Hypothalamus (tissue), 51 donors: ENCODE data around the gene MYO5B.
"Not testable (repeated sequence)": the region's sequence is repeated elsewhere in the genome, so short reads cannot be mapped to it uniquely, and the experiment has no call there.

Experiments
- DNase-seq, 51 donors: peaks; one replicate each; lab custom pipeline; 2025; lab: John Stamatoyannopoulos, UW

MYO5B gene

DNA sequence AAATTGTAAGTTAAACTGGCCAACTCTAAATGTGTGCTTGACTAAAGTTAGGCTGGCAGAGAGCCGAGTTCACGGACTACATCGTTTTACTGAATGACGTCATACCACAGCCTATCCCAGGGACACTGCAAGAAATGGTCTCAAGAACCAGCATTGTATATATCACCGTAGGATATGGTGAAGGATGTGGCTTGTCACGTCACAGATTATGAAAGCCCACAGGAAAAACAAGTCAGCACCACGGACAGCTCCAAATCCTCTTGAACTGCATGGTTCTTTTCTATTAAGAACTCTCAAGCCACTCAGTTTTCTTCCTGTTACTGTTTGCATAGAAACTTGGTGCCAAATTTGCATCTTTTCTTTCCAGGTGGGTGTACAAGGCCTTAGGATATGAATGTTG is 296.5 kb downstream of the MYO5B start:
- DNase-seq, result peak in 15 of 51 donors; percentile 1 to 48 (median 11)

- DNase-seq, result no peak
Observed at GRCh38 chr18:49894517-49895226, 300.3 kb downstream of the MYO5B start.

- no peak for DNase-seq
Observed at GRCh38 chr18:49893036-49893435, 301.9 kb downstream of the MYO5B start.

DNA sequence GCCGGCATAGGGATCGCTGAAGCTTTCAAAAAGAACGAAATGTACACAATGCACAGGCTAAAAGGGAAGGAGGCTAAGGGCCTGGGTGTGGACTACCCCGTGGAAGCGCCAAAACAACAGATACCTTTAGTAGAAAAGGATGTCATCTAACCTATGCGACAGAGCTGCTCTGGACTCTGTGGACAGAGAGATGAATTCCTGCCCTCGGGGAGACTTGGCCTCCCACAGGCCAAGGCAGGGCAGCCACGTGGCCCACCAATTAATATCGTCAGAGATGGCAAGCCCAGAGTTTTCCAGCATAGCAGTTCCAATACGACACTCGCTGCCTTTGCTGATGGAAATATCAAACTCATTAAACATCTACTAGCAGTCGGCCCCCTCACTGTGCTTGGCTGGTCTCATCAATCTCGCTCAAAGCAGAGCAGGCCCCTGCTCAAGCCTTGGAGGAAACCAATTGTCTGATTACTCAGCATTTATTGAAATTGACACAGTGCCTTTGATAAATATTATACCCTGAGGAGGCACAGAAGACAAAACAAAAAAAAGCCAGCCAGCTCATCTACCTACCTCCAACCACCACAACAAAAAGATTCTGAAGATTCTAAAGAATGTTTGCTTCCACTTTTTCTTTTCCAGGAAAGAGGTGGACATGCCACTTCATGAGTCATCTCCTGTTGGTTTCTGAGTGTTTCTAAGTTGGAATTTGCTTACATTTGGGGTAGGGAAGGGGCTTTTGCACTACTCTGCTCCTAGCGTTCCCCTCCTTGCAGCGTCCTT is 302.6 kb downstream of the MYO5B start:
- no peak for DNase-seq

DNA sequence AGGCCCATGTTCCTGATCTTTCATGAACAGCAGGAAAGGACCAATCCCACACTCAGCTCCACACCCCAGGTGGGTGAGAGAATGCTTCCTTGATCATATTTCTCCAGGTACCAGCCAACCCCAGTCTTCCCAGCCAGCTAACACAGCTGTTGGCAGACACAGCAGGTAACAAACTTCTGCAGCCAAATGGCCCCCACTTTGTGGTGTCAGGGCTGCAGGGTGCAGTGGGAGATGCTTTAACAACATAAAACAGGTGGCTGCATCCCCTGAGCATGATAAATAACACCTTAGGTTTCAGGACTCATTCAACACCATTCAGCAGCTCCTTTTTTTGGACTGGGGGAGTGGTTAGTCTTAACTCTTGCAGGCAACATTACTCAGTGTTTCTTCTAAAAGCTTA is 304.9 kb downstream of the MYO5B start:
- no peak for DNase-seq

GRCh38 chr18:49889552-49889951 is 305.4 kb downstream of the MYO5B start:
- not testable (repeated sequence) for DNase-seq

GRCh38 chr18:49886891-49887764 is 307.8 kb downstream of the MYO5B start:
- no peak for DNase-seq

GRCh38 chr18:49884959-49885358 is 310.0 kb downstream of the MYO5B start:
- DNase-seq, result no peak

DNA sequence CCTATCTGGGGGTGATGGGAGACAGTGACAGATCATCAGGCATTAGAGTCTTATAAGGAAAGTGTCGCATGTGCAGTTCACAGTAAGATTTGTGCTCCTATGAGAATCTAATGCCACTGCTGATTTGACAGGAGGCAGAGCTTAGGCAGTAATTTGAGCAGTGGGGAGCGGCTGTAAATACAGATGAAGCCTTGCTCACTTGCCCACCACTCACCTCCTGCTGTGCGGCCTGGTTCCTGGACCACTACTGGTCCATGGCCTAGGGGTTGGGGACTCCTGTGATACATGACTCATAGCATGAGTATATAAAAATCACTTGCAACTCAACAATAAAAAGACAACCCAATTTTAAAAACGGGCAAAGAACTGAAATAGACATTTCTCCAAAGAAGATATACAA is 310.5 kb downstream of the MYO5B start:
- DNase-seq, result no peak

DNA sequence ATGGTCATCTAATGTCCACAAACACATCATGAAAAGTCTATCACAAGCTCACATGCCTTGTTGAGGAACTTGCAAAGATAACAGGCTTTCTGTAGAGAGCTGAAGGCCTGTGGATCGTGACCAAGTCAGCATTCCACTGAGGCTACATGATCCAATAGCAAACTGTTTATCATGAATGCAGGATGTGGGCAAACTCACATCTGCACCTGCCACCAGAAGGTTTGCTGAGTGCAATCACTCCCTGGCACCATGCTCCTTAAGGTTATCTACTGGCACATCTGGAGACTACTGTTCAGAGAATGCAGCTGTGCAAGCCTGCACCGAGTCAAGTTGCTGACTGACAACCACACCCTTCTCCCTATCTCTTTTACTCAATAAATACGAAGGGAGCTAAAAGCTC is 314.3 kb downstream of the MYO5B start:
- DNase-seq, result no peak

DNA sequence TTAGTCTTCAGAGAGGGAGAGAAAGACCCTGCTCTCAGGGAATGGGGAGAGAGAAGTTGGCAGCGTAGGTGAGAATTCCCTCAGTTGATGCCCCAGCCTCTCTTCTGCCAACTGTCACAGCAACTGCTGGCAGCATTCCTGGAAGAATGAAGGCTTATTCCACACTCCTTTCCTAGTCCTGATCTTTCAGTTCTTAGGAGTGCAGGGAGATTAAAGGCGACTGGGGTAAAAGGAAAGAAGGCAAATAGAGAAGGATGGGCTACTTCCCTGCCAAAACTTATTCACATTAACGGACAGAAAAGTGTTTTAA is 315.7 kb downstream of the MYO5B start:
- DNase-seq, result no peak

GRCh38 chr18:49878567-49879270 is 316.2 kb downstream of the MYO5B start:
- DNase-seq, result no peak

DNA sequence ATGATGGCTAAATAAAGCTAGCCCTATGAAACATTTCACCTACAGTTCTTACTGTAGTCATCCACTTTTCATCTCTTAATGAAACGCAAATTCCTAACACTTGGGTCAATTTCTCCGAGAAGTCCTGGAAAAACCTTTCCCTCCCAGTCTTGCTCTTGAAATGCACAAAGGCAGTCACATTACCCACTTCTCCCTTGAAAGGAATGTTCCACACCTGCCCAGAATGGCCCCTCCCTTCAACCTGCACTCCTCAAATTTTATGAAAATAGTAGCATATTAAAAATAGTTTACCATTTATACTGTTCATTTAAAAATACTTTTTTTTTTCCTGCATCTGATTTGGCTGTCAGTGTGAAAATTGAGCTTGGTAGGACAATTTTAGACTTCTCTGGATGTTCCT is 316.9 kb downstream of the MYO5B start:
- DNase-seq, result no peak

DNA sequence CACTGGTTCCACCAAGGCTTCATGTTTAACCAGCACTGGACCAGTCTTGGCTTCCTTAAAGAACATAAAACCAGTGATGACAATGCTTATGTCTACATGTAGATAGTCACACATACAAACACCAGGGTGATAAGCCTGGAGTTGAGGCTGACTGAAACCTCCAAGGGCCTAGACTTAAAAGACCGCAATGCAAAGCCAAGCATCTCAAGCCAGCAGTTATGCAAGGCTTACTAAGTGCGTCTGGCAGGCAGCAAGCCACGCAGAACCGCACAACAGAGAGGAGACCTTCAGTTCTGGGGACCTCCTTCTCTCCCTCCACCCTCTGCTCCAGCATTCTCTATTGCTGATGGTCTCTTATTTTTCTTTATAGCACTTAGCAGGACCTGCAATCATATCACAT is 318.4 kb downstream of the MYO5B start:
- no peak for DNase-seq

DNA sequence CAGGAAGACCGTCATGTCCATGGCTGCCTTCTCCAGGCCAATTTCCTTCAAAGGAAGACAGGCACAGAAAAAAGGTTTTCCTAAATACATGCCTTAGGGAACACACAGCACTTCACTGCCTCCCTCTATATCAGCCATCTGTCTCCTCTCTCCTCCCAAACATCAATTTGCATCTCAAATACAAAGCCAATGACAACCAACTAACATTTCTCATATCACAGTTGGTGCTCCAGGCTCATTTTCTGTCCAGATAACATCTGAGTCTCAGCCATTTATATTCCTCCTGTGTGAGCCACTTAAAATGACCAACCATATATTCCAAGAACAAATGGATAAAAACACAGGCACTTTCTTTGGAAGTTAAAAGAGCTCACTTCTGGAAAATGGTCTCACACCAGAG is 319.2 kb downstream of the MYO5B start:
- no peak for DNase-seq

GRCh38 chr18:49875155-49875554 is 319.8 kb downstream of the MYO5B start:
- no peak for DNase-seq

DNA sequence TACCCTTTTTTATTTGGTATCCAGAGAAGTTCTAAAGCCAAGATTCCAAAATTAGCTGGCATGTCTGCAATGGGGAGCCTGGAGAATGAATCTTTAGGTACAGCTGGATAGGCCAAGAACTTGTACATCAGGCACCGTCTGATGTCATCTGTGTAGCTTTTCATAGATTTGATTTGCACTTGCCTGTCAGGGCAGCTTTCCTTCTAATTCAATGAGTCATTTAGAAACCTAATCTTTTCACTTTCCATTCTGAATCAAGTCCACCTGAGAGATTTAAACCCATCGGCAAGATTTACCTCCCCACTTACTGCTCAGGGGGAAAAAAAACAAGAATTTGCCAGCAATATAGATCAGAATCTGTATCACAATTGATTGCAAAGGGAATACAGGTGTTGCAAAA is 320.7 kb downstream of the MYO5B start:
- no peak for DNase-seq

DNA sequence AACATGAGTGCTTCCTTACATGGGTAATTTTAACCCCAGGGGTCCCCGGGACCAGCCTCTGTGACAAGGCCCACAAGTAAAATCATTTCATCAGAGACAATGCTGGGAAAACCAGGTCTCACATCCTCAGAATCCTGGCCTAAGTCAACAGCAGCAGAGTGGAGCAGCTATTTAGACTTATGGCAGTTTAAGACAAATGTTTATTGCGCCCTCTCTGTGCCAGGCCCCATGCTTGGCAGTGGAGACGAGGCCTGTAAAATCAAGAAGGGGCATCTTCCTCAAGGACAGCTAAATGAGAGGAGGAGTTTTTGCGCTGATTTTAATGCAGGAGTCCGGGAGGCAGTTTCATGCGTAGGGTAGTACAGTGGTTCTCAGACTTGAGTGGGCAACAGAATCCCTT is 325.6 kb downstream of the MYO5B start:
- no peak for DNase-seq

GRCh38 chr18:49866680-49867079 is 328.3 kb downstream of the MYO5B start:
- DNase-seq, result no peak

- no peak for DNase-seq
Observed at GRCh38 chr18:49865401-49865800, 329.5 kb downstream of the MYO5B start.
